C4-2B (cell line): ENCODE data around the gene PLD1.

Source experiments
- ZFX ChIP-seq: fragments of 450-650 bp; IDR thresholded peaks from 2 replicates; pipeline ENCODE4 v1.6.1; 2017
- TF ChIP-seq, protein P1 (sequence below): fragments of 450-650 bp; conservative IDR thresholded peaks from 2 replicates; pipeline ENCODE4 v1.5.1; 2017; ENCODE audit warnings: mild to moderate bottlenecking

GRCh38 chr3:171835613-171836012 lies 25.3 kb upstream of the PLD1 start:
- TF ChIP-seq, protein P1, sequence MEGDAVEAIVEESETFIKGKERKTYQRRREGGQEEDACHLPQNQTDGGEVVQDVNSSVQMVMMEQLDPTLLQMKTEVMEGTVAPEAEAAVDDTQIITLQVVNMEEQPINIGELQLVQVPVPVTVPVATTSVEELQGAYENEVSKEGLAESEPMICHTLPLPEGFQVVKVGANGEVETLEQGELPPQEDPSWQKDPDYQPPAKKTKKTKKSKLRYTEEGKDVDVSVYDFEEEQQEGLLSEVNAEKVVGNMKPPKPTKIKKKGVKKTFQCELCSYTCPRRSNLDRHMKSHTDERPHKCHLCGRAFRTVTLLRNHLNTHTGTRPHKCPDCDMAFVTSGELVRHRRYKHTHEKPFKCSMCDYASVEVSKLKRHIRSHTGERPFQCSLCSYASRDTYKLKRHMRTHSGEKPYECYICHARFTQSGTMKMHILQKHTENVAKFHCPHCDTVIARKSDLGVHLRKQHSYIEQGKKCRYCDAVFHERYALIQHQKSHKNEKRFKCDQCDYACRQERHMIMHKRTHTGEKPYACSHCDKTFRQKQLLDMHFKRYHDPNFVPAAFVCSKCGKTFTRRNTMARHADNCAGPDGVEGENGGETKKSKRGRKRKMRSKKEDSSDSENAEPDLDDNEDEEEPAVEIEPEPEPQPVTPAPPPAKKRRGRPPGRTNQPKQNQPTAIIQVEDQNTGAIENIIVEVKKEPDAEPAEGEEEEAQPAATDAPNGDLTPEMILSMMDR: no peak
- TF ChIP-seq ZFX: no peak
